Kidney (tissue), 14 donors: ENCODE data around the gene TMEM245. TPM values are rescaled to one million over a fixed set of nuclear protein-coding genes. Genes with fewer than 3 reads are reported as not detected.

ENCODE experiments used
- DNase-seq, 5 donors: peaks; one replicate each; pipeline ENCODE4 v3.0.0-alpha.2; 2013 to 2020
- FAIRE-seq: peaks from 2 replicates; lab custom pipeline; 2012; peaks lifted over from hg19 to GRCh38; lab: Jason Lieb, UNC
- H3K27ac ChIP-seq, 2 donors: one replicate each; pipeline ENCODE4 v1.7.0; 2013; ENCODE audit warnings: low read depth in 2 of 2, low read length in 2 of 2, inconsistent platforms in 1 of 2
- H3K27me3 ChIP-seq: one replicate; pipeline ENCODE4 v1.7.1; 2013; ENCODE audit warnings: low read length, inconsistent platforms; ENCODE audit not compliant: control insufficient read depth, insufficient read depth
- H3K36me3 ChIP-seq, 3 donors: one replicate each; pipeline versions ENCODE4 v1.7.0 to v1.7.1; 2013; ENCODE audit warnings: low read length in 3 of 3, control low read depth in 1 of 3, inconsistent platforms in 1 of 3; ENCODE audit not compliant: insufficient read depth in 3 of 3, control insufficient read depth in 2 of 3
- H3K4me1 ChIP-seq, 3 donors: one replicate each; pipeline versions ENCODE4 v1.7.0 to v1.7.1; 2013; ENCODE audit warnings: low read length in 3 of 3, inconsistent platforms in 1 of 3, low read depth in 1 of 3; ENCODE audit not compliant: control insufficient read depth in 2 of 3, insufficient read depth in 2 of 3
- H3K4me3 ChIP-seq, 3 donors: one replicate each; pipeline versions ENCODE4 v1.7.0 to v1.8.1; 2013; ENCODE audit warnings: low read length in 3 of 3, control low read depth in 1 of 3, inconsistent platforms in 1 of 3
- H3K9ac ChIP-seq, 3 donors: one replicate each; pipeline versions ENCODE4 v1.7.0 to v1.7.1; 2013; ENCODE audit warnings: low read length in 3 of 3, control low read depth in 1 of 3, inconsistent platforms in 1 of 3
- H3K9me3 ChIP-seq, 3 donors: one replicate each; pipeline versions ENCODE4 v1.7.0 to v1.7.1; 2013; ENCODE audit warnings: low read length in 3 of 3, control low read depth in 1 of 3, inconsistent platforms in 1 of 3; ENCODE audit not compliant: control insufficient read depth in 2 of 3, insufficient read depth in 1 of 3
- CTCF ChIP-seq: IDR thresholded peaks from 3 replicates; pipeline ENCODE4 v1.5.1; 2012; ENCODE audit warnings: mild to moderate bottlenecking, moderate library complexity, borderline replicate concordance; ENCODE audit not compliant: insufficient read depth; ENCODE audit errors: extremely low read depth
- intact Hi-C: fragments of 100-400 bp; cut with DNase I; formaldehyde crosslinking; loops from one replicate; pipeline ENCODE4 v1.11.1; 2022
- polyA plus RNA-seq: library from polyadenylated mRNA; stranded (reverse); fragments of 350-450 nt; fragmentation: Illumina TruSeq; extraction: RNeasy Lipid Tissue Mini Kit (QIAGEN cat#74804); gene quantifications from one replicate; pipeline ENCODE4 v1.2.3, GENCODE V29; 2014; ENCODE audit warnings: low read depth, low replicate concordance; ENCODE audit not compliant: insufficient read depth
- total RNA-seq: library from RNA; stranded (reverse); fragmentation: NEBNext Ultra II Directional; extraction: Animal tissue kit (Norgen Biotek cat#: 25700); gene quantifications from one replicate; pipeline ENCODE4 v1.2.1, GENCODE V29; 2021
- donor health status: control.
- donor health status: control.
- donor health status: control.
- donor health status: control.
- donor health status: control.
- donor health status: DM: yes; HTN: yes; CAD: no.
- donor health status: Normal renal cell carcinoma (clear cell type).

Gene TMEM245
- total and polyA plus RNA-seq, 2 donors from 2014 or later = 23.5 to 69.5 TPM

- H3K27ac ChIP-seq = peak overlapping the region in 1 of 2 donors; percentile 47
- FAIRE-seq = no peak
- DNase-seq = no peak
These were observed 83.9 kb downstream of the TMEM245 start for GRCh38 chr9:109035684-109036423.

GRCh38 chr9:109033941-109034700 lies 85.6 kb downstream of the TMEM245 start:
- intact Hi-C loops = no loop called here
- Histone ChIP-seq H3K27ac (no peak overlapping the region), H3K4me3 (no peak overlapping the region), H3K4me1 (peaks cover 0 to 12% (median 7%) of the 10 kb centered on the region in 3 donors), H3K9ac (no peak overlapping the region), H3K36me3 (peaks cover 6 to 10% (median 8%) of the 10 kb centered on the region in 3 donors), H3K27me3 (no peaks in the 10 kb centered on the region), H3K9me3 (no peaks in the 10 kb centered on the region)
- no peak for TF ChIP-seq CTCF
- DNase-seq (peak in 1 of 5 donors; percentile 16), FAIRE-seq (no peak)

More at GRCh38 chr9:109035684-109036423, 83.9 kb downstream of the TMEM245 start:
- no peak for TF ChIP-seq CTCF
- intact Hi-C loops = no loop called here
- H3K27me3 ChIP-seq = no peaks in the 10 kb centered on the region
- peaks cover 6 to 14% (median 8%) of the 10 kb centered on the region in 3 donors for H3K36me3 ChIP-seq
- H3K9me3 ChIP-seq = no peaks in the 10 kb centered on the region
- H3K9ac ChIP-seq = no peak overlapping the region
- no peak overlapping the region for H3K4me3 ChIP-seq
- peaks cover 0 to 12% (median 7%) of the 10 kb centered on the region in 3 donors for H3K4me1 ChIP-seq

GRCh38 chr9:109031241-109031640 lies 88.5 kb downstream of the TMEM245 start:
- peaks cover 3 to 6% (median 3%) of the 10 kb centered on the region in 3 donors for H3K36me3 ChIP-seq
- FAIRE-seq (no peak), DNase-seq (no peak)
- no peaks in the 10 kb centered on the region for H3K9me3 ChIP-seq
- H3K27ac ChIP-seq = no peak overlapping the region
- intact Hi-C loops = no loop called here
- no peak overlapping the region for H3K9ac ChIP-seq
- TF ChIP-seq CTCF = no peak
- no peaks in the 10 kb centered on the region for H3K27me3 ChIP-seq
- no peak overlapping the region for H3K4me3 ChIP-seq
- peaks cover 0 to 5% (median 4%) of the 10 kb centered on the region in 3 donors for H3K4me1 ChIP-seq
